HCT116 (cell line): Measurements from ENCODE around the gene USP10. TPM values are rescaled to one million over a fixed set of nuclear protein-coding genes. Genes with fewer than 3 reads are reported as not detected.

Source experiments
- ATAC-seq: fragments of 200-7000 bp; cut with Tn5 transposase; 2 replicates; pipeline ENCODE4 v1.9.1; 2020; ENCODE audit warnings: mild to moderate bottlenecking, moderate library complexity
- BruUV-seq: library from RNA; stranded (reverse); fragments of 400-500 nt; replicated peaks from 2 replicates; lab custom pipeline; 2021; lab: Mats Ljungman, UMichigan
- CTCF ChIA-PET: fragments of 300-600 bp; sonication (Branson Sonifier 250); formaldehyde crosslinking; loops from one replicate; lab custom pipeline; 2021; ENCODE audit warnings: antibody characterized with exemption; lab: Charles Lee
- POLR2A ChIA-PET: fragments of 300-600, 350-600 bp; sonication (Branson Sonifier 250); formaldehyde crosslinking; loops from one replicate; lab custom pipeline; 2021; ENCODE audit warnings: antibody characterized with exemption; lab: Charles Lee
- RAD21 ChIA-PET, 2 experiments: fragments of 300-600 bp; sonication (Branson Sonifier 250); formaldehyde crosslinking; loops; one replicate each; lab custom pipeline; 2023; ENCODE audit warnings: low total read pairs in 2 of 2; ENCODE audit not compliant: uncharacterized antibody in 2 of 2, unreplicated experiment in 2 of 2, low non-redundant PET in 1 of 2; lab: Charles Lee
- DNase-seq: peaks from one replicate; pipeline ENCODE4 v3.0.0-alpha.2; 2010; ENCODE audit warnings: low read depth, low spot score
- H2AFZ ChIP-seq: fragments of 200-600 bp; shearing (Covaris generic), sonication (generic); 2 replicates; pipeline ENCODE4 v1.6.1; 2017; ENCODE audit warnings: low read depth, mixed run types, mixed read lengths, antibody characterized with exemption, low read length; ENCODE audit not compliant: poor library complexity, severe bottlenecking
- H3K27ac ChIP-seq: 2 replicates; pipeline ENCODE4 v1.5.1; 2012; ENCODE audit warnings: low read depth, low read length
- H3K27me3 ChIP-seq: fragments of 200-600 bp; sonication (generic); 2 replicates; pipeline ENCODE4 v1.6.1; 2016; ENCODE audit warnings: mixed run types, low read length, mixed read lengths; ENCODE audit not compliant: insufficient read depth
- H3K36me3 ChIP-seq, 2 experiments: fragments of 200-500 bp in 1 of 2; fragments of 200-600 bp in 1 of 2; sonication (Bioruptor generic) in 1 of 2; sonication (generic) in 1 of 2; 2 replicates each; pipeline versions ENCODE4 v1.5.1 to v1.6.1; 2014 to 2016; ENCODE audit warnings: low read length in 2 of 2, inconsistent platforms in 1 of 2, mixed read lengths in 1 of 2, mixed run types in 1 of 2; ENCODE audit not compliant: insufficient read depth in 2 of 2, control insufficient read depth in 1 of 2
- H3K4me1 ChIP-seq, 2 experiments: fragments of 200-600 bp in 1 of 2; sonication (generic) in 1 of 2; 2 replicates each; pipeline versions ENCODE4 v1.5.1 to v1.6.1; 2012 to 2017; ENCODE audit warnings: low read length in 2 of 2, inconsistent platforms in 1 of 2, mild to moderate bottlenecking in 1 of 2, mixed read lengths in 1 of 2, mixed run types in 1 of 2, moderate library complexity in 1 of 2; ENCODE audit not compliant: insufficient read depth in 2 of 2, control insufficient read depth in 1 of 2
- H3K4me2 ChIP-seq: fragments of 200-600 bp; sonication (generic); 2 replicates; pipeline ENCODE4 v1.6.1; 2017; ENCODE audit warnings: mixed run types, low read length, mixed read lengths
- H3K4me3 ChIP-seq, 2 experiments: fragments of 200-600 bp in 1 of 2; sonication (generic) in 1 of 2; replicated peaks in 1 of 2; 2 replicates each; pipeline ENCODE4 v1.5.1; 2011 to 2016; ENCODE audit warnings: low read length in 2 of 2, control low read depth in 1 of 2, low read depth in 1 of 2, mild to moderate bottlenecking in 1 of 2, mixed read lengths in 1 of 2, mixed run types in 1 of 2
- H3K79me2 ChIP-seq: fragments of 200-600 bp; sonication (generic); 2 replicates; pipeline ENCODE4 v1.6.1; 2017; ENCODE audit warnings: mild to moderate bottlenecking, mixed run types, low read length, moderate library complexity, mixed read lengths; ENCODE audit not compliant: insufficient read depth
- H3K9ac ChIP-seq: fragments of 200-600 bp; sonication (generic); 2 replicates; pipeline ENCODE4 v1.6.1; 2016; ENCODE audit warnings: low read length, mixed read lengths
- H3K9me2 ChIP-seq: fragments of 200-600 bp; sonication (generic), shearing (Covaris generic); 2 replicates; pipeline ENCODE4 v1.6.1; 2017; ENCODE audit warnings: mixed run types, mild to moderate bottlenecking, moderate library complexity; ENCODE audit not compliant: insufficient read depth
- H3K9me3 ChIP-seq, 2 experiments: fragments of 200-500 bp in 1 of 2; fragments of 200-600 bp in 1 of 2; sonication (Bioruptor generic) in 1 of 2; sonication (generic) in 1 of 2; 2 replicates each; pipeline ENCODE4 v1.6.1; 2014 to 2017; ENCODE audit warnings: low read length in 2 of 2, mixed read lengths in 2 of 2, inconsistent platforms in 1 of 2, low read depth in 1 of 2, mild to moderate bottlenecking in 1 of 2, mixed run types in 1 of 2, moderate library complexity in 1 of 2; ENCODE audit not compliant: control insufficient read depth in 1 of 2, insufficient read depth in 1 of 2
- H4K20me1 ChIP-seq: fragments of 200-600 bp; sonication (generic), shearing (Covaris generic); 2 replicates; pipeline ENCODE4 v1.6.1; 2017; ENCODE audit warnings: mixed run types, mild to moderate bottlenecking, moderate library complexity; ENCODE audit not compliant: insufficient read depth
- ATF3 ChIP-seq: IDR thresholded peaks from 2 replicates; pipeline ENCODE4 v1.6.1; 2012
- CEBPB ChIP-seq: IDR thresholded peaks from 2 replicates; pipeline ENCODE4 v1.6.1; 2012; ENCODE audit warnings: low read depth
- EGR1 ChIP-seq: IDR thresholded peaks from 2 replicates; pipeline ENCODE4 v1.6.1; 2012; ENCODE audit warnings: low read depth
- EZH2 ChIP-seq: fragments of 200-600 bp; sonication (generic); IDR thresholded peaks from 2 replicates; pipeline ENCODE4 v1.6.1; 2017; ENCODE audit warnings: antibody characterized with exemption, mixed run types
- FOSL1 ChIP-seq: IDR thresholded peaks from 2 replicates; pipeline ENCODE4 v1.6.1; 2012; ENCODE audit warnings: low read depth
- JUND ChIP-seq: IDR thresholded peaks from 2 replicates; pipeline ENCODE4 v1.6.1; 2012
- MAX ChIP-seq: IDR thresholded peaks from 2 replicates; pipeline ENCODE4 v1.6.1; 2012
- POLR2AphosphoS5 ChIP-seq: IDR thresholded peaks from 2 replicates; pipeline ENCODE4 v1.6.1; 2011; ENCODE audit warnings: mild to moderate bottlenecking, low read depth, low read length, moderate library complexity
- RAD21 ChIP-seq: IDR thresholded peaks from 2 replicates; pipeline ENCODE4 v1.6.1; 2012; ENCODE audit warnings: low read depth, mild to moderate bottlenecking
- REST ChIP-seq: IDR thresholded peaks from 2 replicates; pipeline ENCODE4 v1.6.1; 2012; ENCODE audit warnings: low read depth
- SIN3A ChIP-seq: IDR thresholded peaks from 2 replicates; pipeline ENCODE4 v1.6.1; 2012; ENCODE audit warnings: low read depth
- SP1 ChIP-seq: IDR thresholded peaks from 2 replicates; pipeline ENCODE4 v1.6.1; 2012; ENCODE audit warnings: low read depth
- TCF7L2 ChIP-seq: IDR thresholded peaks from 2 replicates; pipeline ENCODE4 v1.7.0; 2011; ENCODE audit warnings: borderline replicate concordance, inconsistent platforms; ENCODE audit not compliant: insufficient read depth, insufficient read length; ENCODE audit errors: extremely low read depth
- ZBTB33 ChIP-seq: IDR thresholded peaks from 2 replicates; pipeline ENCODE4 v1.6.1; 2011; ENCODE audit warnings: mild to moderate bottlenecking, low read length, moderate library complexity; ENCODE audit not compliant: insufficient replicate concordance; ENCODE audit errors: extremely low read depth
- intact Hi-C: fragments of 100-400 bp; cut with micrococcal nuclease; formaldehyde crosslinking; loops from 2 replicates; pipeline ENCODE4 v1.10.0; 2022
- total RNA-seq: library from RNA; stranded (reverse); gene quantifications from one replicate; pipeline ENCODE4 v1.2.1, GENCODE V29; 2021; ENCODE audit not compliant: unreplicated experiment

The USP10 gene
- total RNA-seq, 1 experiment from 2014 or later: 175 TPM

GRCh38 chr16:84768061-84768807 lies 68.4 kb downstream of the USP10 start:
- ChIA-PET CTCF (interaction anchor here (1.4 to 2.0 kb wide), 2 partner anchors 13 to 30 kb away, joined by 5 to 7 read pairs; no protein-coding TSS in a partner anchor), RAD21 (no interaction called here)
- no peaks in the 10 kb centered on the region for H3K4me1 ChIP-seq
- no peaks in the 10 kb centered on the region for H3K27me3 ChIP-seq
- DNase-seq: no peak
- H3K27ac ChIP-seq: no peak overlapping the region
- no peak overlapping the region for H2AFZ ChIP-seq
- TF ChIP-seq ATF3 (no peak), SP1 (no peak), POLR2AphosphoS5 (no peak), RAD21 (no peak), JUND (no peak), TCF7L2 (no peak), FOSL1 (no peak), SIN3A (no peak), EGR1 (no peak)
- TF ChIP-seq, all 23 proteins: peak for 0
- no peaks in the 10 kb centered on the region for H3K9me2 ChIP-seq
- intact Hi-C loops: no loop called here
- no peak overlapping the region for H3K9ac ChIP-seq
- BruUV-seq: no TSS peak
- H3K36me3 ChIP-seq: peaks cover 62 to 67% of the 10 kb centered on the region in 2 experiments
- peaks cover 83% of the 10 kb centered on the region for H3K79me2 ChIP-seq
- ATAC-seq: no peak
- H4K20me1 ChIP-seq: peaks cover 3% of the 10 kb centered on the region; the same call in 1 of the 2 replicates
- H3K9me3 ChIP-seq: no peaks in the 10 kb centered on the region
- POLR2A ChIA-PET: no interaction called here
- H3K4me2 ChIP-seq: no peak overlapping the region
- H3K4me3 ChIP-seq: no peak overlapping the region

- Histone ChIP-seq H3K4me1 (no peaks in the 10 kb centered on the region), H3K4me3 (no peak overlapping the region), H3K27me3 (no peaks in the 10 kb centered on the region), H3K4me2 (no peak overlapping the region), H3K36me3 (peaks cover 62 to 67% of the 10 kb centered on the region in 2 experiments), H3K79me2 (peaks cover 79% of the 10 kb centered on the region), H3K9ac (no peak overlapping the region), H2AFZ (no peak overlapping the region), H3K27ac (no peak overlapping the region), H4K20me1 (no peaks in the 10 kb centered on the region; the same call in 1 of the 2 replicates), H3K9me2 (no peaks in the 10 kb centered on the region), H3K9me3 (no peaks in the 10 kb centered on the region)
- DNase-seq: no peak
- ATAC-seq: no peak
- ChIA-PET RAD21 (no interaction called here), CTCF (interaction anchor here (1.4 to 2.0 kb wide), 2 partner anchors 14 to 30 kb away, joined by 5 to 7 read pairs; no protein-coding TSS in a partner anchor), POLR2A (no interaction called here)
- intact Hi-C loops: no loop called here
- BruUV-seq: no TSS peak
- no peak for TF ChIP-seq MAX
- TF ChIP-seq TCF7L2: no peak
- no peak for TF ChIP-seq ZBTB33
- no peak for TF ChIP-seq EZH2
- TF ChIP-seq CEBPB: no peak
- no peak for TF ChIP-seq REST
These were observed 69.0 kb downstream of the USP10 start for GRCh38 chr16:84768808-84769197.
